Natural killer cell (primary cell): ENCODE results near the gene SP100. TPM values are rescaled to one million over a fixed set of nuclear protein-coding genes. Genes with fewer than 3 reads are reported as not detected.

Experiments used
- ATAC-seq, 3 donors: fragments of 150-1000 bp in 2 of 3; fragments of 200-7000 bp in 1 of 3; cut with Tn5 transposase; 1 replicate in 1 of 3; 2 replicates in 2 of 3; pipeline ENCODE4 v1.10.0; 2021; ENCODE audit warnings: mild to moderate bottlenecking in 2 of 3, moderate library complexity in 2 of 3
- DNase-seq, 2 donors: peaks; one replicate each; pipeline versions ENCODE4 v3.0.0 to v3.0.0-alpha.2; 2013 to 2021; ENCODE audit warnings: mixed read lengths in 1 of 2
- H3K27ac ChIP-seq: one replicate; pipeline ENCODE4 v1.5.1; 2013; ENCODE audit warnings: mild to moderate bottlenecking, low read length
- H3K27me3 ChIP-seq: one replicate; pipeline ENCODE4 v1.6.1; 2013; ENCODE audit warnings: low read length; ENCODE audit not compliant: control insufficient read depth, insufficient read depth
- H3K36me3 ChIP-seq: one replicate; pipeline ENCODE4 v1.6.1; 2013; ENCODE audit warnings: low read length; ENCODE audit not compliant: control insufficient read depth, insufficient read depth
- H3K4me1 ChIP-seq: one replicate; pipeline ENCODE4 v1.6.1; 2013; ENCODE audit warnings: low read length; ENCODE audit not compliant: control insufficient read depth, insufficient read depth
- H3K4me3 ChIP-seq: one replicate; pipeline ENCODE4 v1.5.1; 2013; ENCODE audit warnings: low read length
- H3K9me3 ChIP-seq: one replicate; pipeline ENCODE4 v1.6.1; 2013; ENCODE audit warnings: low read length; ENCODE audit not compliant: control insufficient read depth, insufficient read depth
- H3K27ac Mint-ChIP-seq, 2 donors: one replicate each; pipeline ENCODE4 v1.8.0; 2022; ENCODE audit warnings: mild to moderate bottlenecking in 2 of 2, mixed read lengths in 2 of 2, moderate library complexity in 1 of 2
- H3K27me3 Mint-ChIP-seq, 2 donors: one replicate each; pipeline ENCODE4 v1.8.0; 2022; ENCODE audit warnings: low read depth in 2 of 2, mixed read lengths in 2 of 2
- H3K36me3 Mint-ChIP-seq: one replicate; pipeline ENCODE4 v1.8.0; 2022; ENCODE audit warnings: mixed read lengths
- H3K4me1 Mint-ChIP-seq, 2 donors: one replicate each; pipeline ENCODE4 v1.8.0; 2022; ENCODE audit warnings: mixed read lengths in 2 of 2
- H3K4me3 Mint-ChIP-seq: one replicate; pipeline ENCODE4 v1.8.0; 2022; ENCODE audit warnings: mild to moderate bottlenecking, moderate library complexity, mixed read lengths
- H3K9me3 Mint-ChIP-seq, 2 donors: one replicate each; pipeline ENCODE4 v1.8.0; 2022; ENCODE audit warnings: mixed read lengths in 2 of 2
- WGBS: methylation state at CpG from one replicate; pipeline ENCODE4 v1.1.7; 2013; ENCODE audit warnings: missing lambda C conversion rate; ENCODE audit not compliant: insufficient coverage; 5-methylcytosine and 5-hydroxymethylcytosine counted together
- intact Hi-C: fragments of 100-400 bp; cut with micrococcal nuclease; formaldehyde crosslinking; loops from one replicate; pipeline ENCODE4 v1.14.2; 2022
- total RNA-seq, 4 donors: library from RNA; stranded (reverse); fragments of 120-200 nt in 1 of 4; gene quantifications; one replicate each; pipeline versions ENCODE4 v1.2.3 to v1.2.4, GENCODE V29; 2013 to 2022
- TF ChIP-seq, protein P1 (sequence below): fragments of 200-600 bp; IDR thresholded peaks from one replicate; pipeline ENCODE4 v1.8.0; 2022; ENCODE audit warnings: antibody characterized with exemption

SP100 gene
- total RNA-seq, 3 donors from 2014 or later (not counting 1 experiment from before 2014, with no cell fraction given): 338 to 393 (median 363) TPM

DNA sequence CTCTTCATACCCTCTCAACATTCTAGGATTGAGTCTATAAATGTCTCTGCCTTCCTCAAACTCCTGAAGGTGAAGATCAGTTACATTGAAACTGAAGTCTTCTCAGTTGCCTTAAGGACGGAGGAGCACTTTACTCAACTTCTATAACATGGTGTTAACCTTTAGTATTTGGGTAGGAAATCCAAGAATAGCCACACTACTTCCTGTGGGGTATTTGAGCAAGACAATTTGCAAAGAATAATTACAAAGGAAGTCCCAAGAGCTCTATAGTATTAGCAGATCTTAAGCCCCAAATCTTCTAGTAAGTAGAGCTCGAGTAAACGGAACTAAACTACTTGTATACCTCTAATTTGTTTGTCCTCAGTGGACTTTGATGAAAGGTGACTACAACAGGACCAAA lies 80.9 kb downstream of the SP100 start:
- no peaks in the 10 kb centered on the region for H3K27me3 ChIP-seq
- peaks cover 46% of the 10 kb centered on the region for H3K36me3 ChIP-seq
- TF ChIP-seq, protein P1, sequence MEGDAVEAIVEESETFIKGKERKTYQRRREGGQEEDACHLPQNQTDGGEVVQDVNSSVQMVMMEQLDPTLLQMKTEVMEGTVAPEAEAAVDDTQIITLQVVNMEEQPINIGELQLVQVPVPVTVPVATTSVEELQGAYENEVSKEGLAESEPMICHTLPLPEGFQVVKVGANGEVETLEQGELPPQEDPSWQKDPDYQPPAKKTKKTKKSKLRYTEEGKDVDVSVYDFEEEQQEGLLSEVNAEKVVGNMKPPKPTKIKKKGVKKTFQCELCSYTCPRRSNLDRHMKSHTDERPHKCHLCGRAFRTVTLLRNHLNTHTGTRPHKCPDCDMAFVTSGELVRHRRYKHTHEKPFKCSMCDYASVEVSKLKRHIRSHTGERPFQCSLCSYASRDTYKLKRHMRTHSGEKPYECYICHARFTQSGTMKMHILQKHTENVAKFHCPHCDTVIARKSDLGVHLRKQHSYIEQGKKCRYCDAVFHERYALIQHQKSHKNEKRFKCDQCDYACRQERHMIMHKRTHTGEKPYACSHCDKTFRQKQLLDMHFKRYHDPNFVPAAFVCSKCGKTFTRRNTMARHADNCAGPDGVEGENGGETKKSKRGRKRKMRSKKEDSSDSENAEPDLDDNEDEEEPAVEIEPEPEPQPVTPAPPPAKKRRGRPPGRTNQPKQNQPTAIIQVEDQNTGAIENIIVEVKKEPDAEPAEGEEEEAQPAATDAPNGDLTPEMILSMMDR: no peak
- H3K9me3 ChIP-seq: no peaks in the 10 kb centered on the region
- intact Hi-C loops: no loop called here
- DNase-seq (peak in 1 of 2 donors; percentile 12), ATAC-seq (peak; percentile 52 to 82 (median 58))
- peaks cover 56 to 61% of the 10 kb centered on the region in 2 donors for H3K4me1 Mint-ChIP-seq
- H3K4me1 ChIP-seq: peaks cover 14% of the 10 kb centered on the region
- peak overlapping the region; percentile 89 to 90 for H3K27ac Mint-ChIP-seq
- no peaks in the 10 kb centered on the region for H3K27me3 Mint-ChIP-seq
- H3K36me3 Mint-ChIP-seq: peaks cover 43% of the 10 kb centered on the region
- H3K4me3 Mint-ChIP-seq: peak overlapping the region; percentile 88
- no peak overlapping the region for H3K4me3 ChIP-seq
- peak overlapping the region; percentile 64 for H3K27ac ChIP-seq
- peaks cover 0 to 2% of the 10 kb centered on the region in 2 donors for H3K9me3 Mint-ChIP-seq
- no CpG with 5 or more reads among the region's 3 CpGs for WGBS

DNA sequence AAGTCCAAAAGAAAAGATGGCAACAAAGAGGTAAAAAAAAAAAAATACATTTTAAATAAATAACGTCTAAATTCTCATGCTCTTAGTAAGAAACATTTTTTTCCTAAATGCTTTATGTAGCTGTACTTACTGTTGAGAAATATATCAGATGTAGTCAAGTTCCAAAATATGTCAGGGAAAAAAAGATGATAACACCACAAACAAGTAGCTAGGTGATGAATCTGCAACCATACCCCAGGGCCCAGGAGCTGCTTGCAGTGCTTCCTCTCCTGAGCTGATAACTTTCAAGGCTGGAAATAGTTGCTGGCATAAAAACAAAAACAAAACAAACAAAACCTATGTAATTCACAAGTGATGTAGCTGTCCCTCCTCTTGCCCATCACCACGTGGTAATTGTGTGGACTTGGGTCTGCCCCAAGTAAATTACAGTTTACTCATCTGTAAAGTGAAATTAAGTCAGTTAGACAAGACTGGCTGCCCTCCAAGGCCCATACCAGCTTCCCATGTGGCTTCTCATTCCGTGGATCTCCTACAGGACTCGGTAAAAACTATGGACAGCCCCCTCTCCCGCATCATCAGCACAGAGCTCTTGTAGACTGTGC lies 82.6 kb downstream of the SP100 start:
- Mint-ChIP-seq H3K36me3 (peaks cover 46% of the 10 kb centered on the region), H3K9me3 (peaks cover 0 to 2% of the 10 kb centered on the region in 2 donors), H3K4me1 (peaks cover 49 to 52% of the 10 kb centered on the region in 2 donors), H3K4me3 (peak overlapping the region; percentile 58), H3K27me3 (no peaks in the 10 kb centered on the region), H3K27ac (peak overlapping the region; percentile 62 to 89)
- Histone ChIP-seq H3K4me1 (peaks cover 14% of the 10 kb centered on the region), H3K36me3 (peaks cover 54% of the 10 kb centered on the region), H3K4me3 (no peak overlapping the region), H3K27me3 (no peaks in the 10 kb centered on the region), H3K27ac (peak overlapping the region; percentile 48), H3K9me3 (no peaks in the 10 kb centered on the region)
- no peak for DNase-seq
- peak; percentile 41 to 62 (median 47) for ATAC-seq
- intact Hi-C loops: no loop called here
- 75% methylated on average over 4 of the region's 5 CpGs for WGBS
- TF ChIP-seq, protein P1: no peak

DNA sequence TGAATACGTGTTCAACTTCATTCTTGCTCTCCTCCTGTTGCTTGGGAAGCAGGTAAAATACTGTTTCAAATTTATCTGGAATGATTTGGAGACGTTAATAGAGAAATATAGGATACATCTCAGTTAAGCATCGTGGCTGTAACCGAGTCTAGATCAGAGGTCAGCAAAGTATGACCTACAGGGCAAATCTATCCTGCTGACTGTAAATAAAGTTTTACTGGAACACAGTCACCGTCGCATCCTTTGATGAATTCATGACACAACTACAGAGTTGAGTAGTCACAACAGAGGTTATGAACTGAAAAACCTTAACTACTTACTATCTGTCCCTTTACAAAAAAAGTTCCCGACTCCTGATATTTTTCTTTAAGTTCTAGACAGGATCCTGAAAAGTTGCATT lies 86.6 kb downstream of the SP100 start:
- DNase-seq (no peak), ATAC-seq (no peak)
- H3K27ac Mint-ChIP-seq: no peak overlapping the region
- no peaks in the 10 kb centered on the region for H3K9me3 Mint-ChIP-seq
- H3K36me3 Mint-ChIP-seq: peaks cover 33% of the 10 kb centered on the region
- TF ChIP-seq, protein P1: no peak
- peaks cover 9% of the 10 kb centered on the region for H3K4me1 ChIP-seq
- no peaks in the 10 kb centered on the region for H3K9me3 ChIP-seq
- H3K27ac ChIP-seq: no peak overlapping the region
- no peaks in the 10 kb centered on the region for H3K27me3 Mint-ChIP-seq
- 95% methylated on average over 6 of the region's 7 CpGs for WGBS
- H3K4me1 Mint-ChIP-seq: peaks cover 22 to 23% of the 10 kb centered on the region in 2 donors
- no peak overlapping the region for H3K4me3 Mint-ChIP-seq
- peaks cover 79% of the 10 kb centered on the region for H3K36me3 ChIP-seq
- H3K27me3 ChIP-seq: no peaks in the 10 kb centered on the region
- intact Hi-C loops: no loop called here
- H3K4me3 ChIP-seq: no peak overlapping the region

DNA sequence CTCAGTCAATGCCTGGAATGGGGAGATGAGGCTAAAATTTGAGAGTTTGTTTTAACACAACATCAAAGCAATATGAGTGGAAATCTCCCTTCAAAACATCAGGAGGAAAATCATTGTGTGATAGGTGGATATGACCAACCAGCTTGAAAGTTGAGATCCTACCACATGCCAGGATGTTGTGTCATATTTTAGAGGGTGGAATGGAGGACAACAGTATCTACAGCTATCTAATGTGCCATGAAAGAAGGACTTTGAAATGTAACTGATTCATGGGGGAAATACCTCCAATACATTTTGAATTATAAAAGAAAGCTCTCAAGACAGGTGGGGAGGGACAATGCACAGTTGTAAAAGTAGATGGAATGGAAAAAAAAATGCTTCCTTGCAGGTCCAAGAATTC lies 87.8 kb downstream of the SP100 start:
- Histone ChIP-seq H3K4me1 (peaks cover 5% of the 10 kb centered on the region), H3K27me3 (no peaks in the 10 kb centered on the region), H3K27ac (no peak overlapping the region), H3K4me3 (no peak overlapping the region), H3K9me3 (no peaks in the 10 kb centered on the region), H3K36me3 (peaks cover 87% of the 10 kb centered on the region)
- Mint-ChIP-seq H3K27ac (no peak overlapping the region), H3K36me3 (peaks cover 33% of the 10 kb centered on the region), H3K4me3 (no peak overlapping the region), H3K4me1 (peaks cover 11% of the 10 kb centered on the region in 2 donors), H3K9me3 (no peaks in the 10 kb centered on the region), H3K27me3 (no peaks in the 10 kb centered on the region)
- DNase-seq (no peak), ATAC-seq (no peak)
- TF ChIP-seq, protein P1: no peak
- intact Hi-C loops: no loop called here
